ENCODE data around the gene LIPE. TPM values are rescaled to one million over a fixed set of nuclear protein-coding genes. Genes with fewer than 3 reads are reported as not detected.

LIPE gene
- total RNA-seq, 1 experiment from 2014 or later = 17.1 TPM

- H3K27me3 Mint-ChIP-seq (ENCODE audit: unreplicated experiment) = no peaks in the 10 kb centered on the region
- intact Hi-C loops (cut with micrococcal nuclease; ENCODE audit: unreplicated experiment) = no loop called here
Observed at GRCh38 chr19:42406111-42406510, 21.1 kb downstream of the LIPE start.

GRCh38 chr19:42403586-42403985 lies 23.6 kb downstream of the LIPE start:
- intact Hi-C loops (cut with micrococcal nuclease; ENCODE audit: unreplicated experiment) = no loop called here

More at GRCh38 chr19:42406111-42406510, 21.1 kb downstream of the LIPE start:
- Mint-ChIP-seq H3K27ac (ENCODE audit: unreplicated experiment) (no peak overlapping the region), H3K4me1 (ENCODE audit: low read depth, unreplicated experiment) (peaks cover 28% of the 10 kb centered on the region), H3K4me3 (ENCODE audit: low read depth, unreplicated experiment) (no peak overlapping the region), H3K36me3 (ENCODE audit: insufficient read depth, unreplicated experiment) (peaks cover 40% of the 10 kb centered on the region), H3K9me3 (ENCODE audit: low read depth, unreplicated experiment) (no peaks in the 10 kb centered on the region)
- no peak for TF ChIP-seq CTCF (IDR thresholded peaks at IDR 0.05; ENCODE audit: unreplicated experiment)
- CTCF ChIA-PET = interaction anchor here (0.6 kb wide), 1 partner anchor 22 kb away, joined by 8 read pairs; no protein-coding TSS in a partner anchor
- DNase-seq = no peak
- no TSS peak for BruUV-seq (replicated peaks)

GRCh38 chr19:42402376-42403116 lies 24.6 kb downstream of the LIPE start:
- H3K27ac Mint-ChIP-seq (ENCODE audit: unreplicated experiment) = peak overlapping the region; percentile 53
- no TSS peak for BruUV-seq (replicated peaks)
- H3K4me3 Mint-ChIP-seq (ENCODE audit: low read depth, unreplicated experiment) = peak overlapping the region; percentile 81
- H3K4me1 Mint-ChIP-seq (ENCODE audit: low read depth, unreplicated experiment) = peaks cover 13% of the 10 kb centered on the region
- intact Hi-C loops (cut with micrococcal nuclease; ENCODE audit: unreplicated experiment) = no loop called here
- no peaks in the 10 kb centered on the region for H3K9me3 Mint-ChIP-seq (ENCODE audit: low read depth, unreplicated experiment)
- CTCF ChIA-PET = no interaction called here
- peaks cover 43% of the 10 kb centered on the region for H3K36me3 Mint-ChIP-seq (ENCODE audit: insufficient read depth, unreplicated experiment)
- no peak for DNase-seq
- TF ChIP-seq CTCF (IDR thresholded peaks at IDR 0.05; ENCODE audit: unreplicated experiment) = no peak
- no peaks in the 10 kb centered on the region for H3K27me3 Mint-ChIP-seq (ENCODE audit: unreplicated experiment)

More at GRCh38 chr19:42403586-42403985, 23.6 kb downstream of the LIPE start:
- CTCF ChIA-PET = no interaction called here
- no peak for DNase-seq
- no TSS peak for BruUV-seq (replicated peaks)
- Mint-ChIP-seq H3K27me3 (ENCODE audit: unreplicated experiment) (no peaks in the 10 kb centered on the region), H3K4me3 (ENCODE audit: low read depth, unreplicated experiment) (no peak overlapping the region), H3K4me1 (ENCODE audit: low read depth, unreplicated experiment) (peaks cover 14% of the 10 kb centered on the region), H3K27ac (ENCODE audit: unreplicated experiment) (no peak overlapping the region), H3K9me3 (ENCODE audit: low read depth, unreplicated experiment) (no peaks in the 10 kb centered on the region), H3K36me3 (ENCODE audit: insufficient read depth, unreplicated experiment) (peaks cover 38% of the 10 kb centered on the region)
- TF ChIP-seq CTCF (IDR thresholded peaks at IDR 0.05; ENCODE audit: unreplicated experiment) = no peak

GRCh38 chr19:42401365-42402303 lies 25.6 kb downstream of the LIPE start:
- H3K4me3 Mint-ChIP-seq (ENCODE audit: low read depth, unreplicated experiment) = peak overlapping the region; percentile 81
- BruUV-seq (replicated peaks) = no TSS peak
- peak; percentile 90 for DNase-seq
- peak overlapping the region; percentile 53 for H3K27ac Mint-ChIP-seq (ENCODE audit: unreplicated experiment)
- H3K4me1 Mint-ChIP-seq (ENCODE audit: low read depth, unreplicated experiment) = peaks cover 20% of the 10 kb centered on the region
- CTCF ChIA-PET = interaction anchor here (0.6 to 1.6 kb wide), 5 partner anchors 10 to 558 kb away, joined by 3 to 6 read pairs (median 4); no protein-coding TSS in a partner anchor
- no peaks in the 10 kb centered on the region for H3K27me3 Mint-ChIP-seq (ENCODE audit: unreplicated experiment)
- peaks cover 45% of the 10 kb centered on the region for H3K36me3 Mint-ChIP-seq (ENCODE audit: insufficient read depth, unreplicated experiment)
- intact Hi-C loops (cut with micrococcal nuclease; ENCODE audit: unreplicated experiment) = no loop called here
- TF ChIP-seq CTCF (IDR thresholded peaks at IDR 0.05; ENCODE audit: unreplicated experiment) = peak; percentile 87
- H3K9me3 Mint-ChIP-seq (ENCODE audit: low read depth, unreplicated experiment) = no peaks in the 10 kb centered on the region
